Hepatic stellate cell (primary cell): Measurements from ENCODE around the gene ZNF407.

Source experiments
- DNase-seq: peaks from one replicate; pipeline ENCODE4 v3.0.0; 2011; ENCODE audit warnings: low spot score

Gene ZNF407

DNA sequence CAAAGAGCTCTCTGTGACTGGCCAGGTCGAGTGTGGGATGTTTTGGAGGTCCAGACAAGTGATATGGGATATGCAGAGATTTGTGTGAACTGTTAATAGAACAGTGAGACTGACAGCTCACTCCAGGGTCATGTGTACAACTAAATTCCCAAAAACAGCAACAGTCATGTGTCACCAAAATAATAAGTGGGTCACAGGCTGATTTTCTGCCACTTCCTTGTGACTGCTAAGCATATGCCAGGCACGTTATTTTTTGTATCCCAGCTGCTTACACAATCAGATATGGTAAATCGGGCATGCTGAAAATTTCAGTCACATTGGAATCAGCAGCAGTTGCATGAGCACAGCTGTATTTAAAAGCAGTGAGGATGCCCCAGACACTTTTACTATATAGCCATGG, 412.6 kb downstream of the ZNF407 start:
- no peak for DNase-seq

DNA sequence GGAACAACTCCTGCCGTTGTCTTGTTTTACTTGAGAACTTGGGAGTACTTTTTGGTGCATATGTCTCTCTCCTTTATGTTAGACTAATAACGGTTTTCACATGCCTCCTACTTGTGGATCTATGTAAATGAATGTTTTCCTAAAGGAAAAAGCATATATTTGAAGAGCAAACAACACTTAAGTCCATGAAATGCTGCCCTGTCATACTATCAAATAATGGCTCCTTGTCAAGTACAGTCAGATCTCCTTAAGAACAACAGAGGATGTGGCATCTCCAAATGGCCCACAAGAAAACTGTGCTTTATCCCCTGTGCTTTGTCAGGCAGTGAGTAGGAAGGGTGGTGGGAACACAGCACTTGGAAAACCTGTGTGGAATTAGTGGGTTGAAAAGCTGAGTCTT, 413.0 kb downstream of the ZNF407 start:
- no peak for DNase-seq

DNA sequence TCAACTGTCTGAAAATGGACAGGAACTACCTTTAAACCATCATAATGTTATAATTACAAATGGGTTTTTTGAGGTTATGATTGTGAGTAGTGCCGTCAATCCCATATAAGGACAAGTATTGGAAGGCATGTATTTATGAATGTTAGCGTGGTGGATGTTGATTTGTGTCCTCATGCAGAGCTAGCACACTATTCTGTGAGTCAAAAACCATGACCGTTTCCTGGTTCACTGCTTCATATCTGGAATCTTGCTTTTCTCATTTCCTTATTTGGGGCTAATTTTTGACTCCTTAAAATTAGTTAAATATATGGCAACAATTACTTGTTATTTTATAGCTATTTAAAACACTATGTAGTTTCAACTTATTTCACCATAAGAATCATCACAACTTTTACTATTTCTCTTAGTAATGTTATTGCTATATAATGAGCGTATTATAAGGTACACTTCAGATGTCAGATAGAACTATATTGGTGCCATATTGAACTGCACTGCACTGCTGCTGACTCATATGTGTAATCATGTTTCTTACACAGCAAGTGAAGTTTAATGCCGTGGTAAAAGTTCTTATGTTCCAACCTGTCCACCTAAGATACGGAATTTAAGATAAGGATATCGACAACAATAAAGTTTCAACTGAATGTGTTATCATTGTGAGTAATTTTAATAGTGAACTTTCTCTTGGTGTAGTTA, 418.5 kb downstream of the ZNF407 start:
- no peak for DNase-seq

DNA sequence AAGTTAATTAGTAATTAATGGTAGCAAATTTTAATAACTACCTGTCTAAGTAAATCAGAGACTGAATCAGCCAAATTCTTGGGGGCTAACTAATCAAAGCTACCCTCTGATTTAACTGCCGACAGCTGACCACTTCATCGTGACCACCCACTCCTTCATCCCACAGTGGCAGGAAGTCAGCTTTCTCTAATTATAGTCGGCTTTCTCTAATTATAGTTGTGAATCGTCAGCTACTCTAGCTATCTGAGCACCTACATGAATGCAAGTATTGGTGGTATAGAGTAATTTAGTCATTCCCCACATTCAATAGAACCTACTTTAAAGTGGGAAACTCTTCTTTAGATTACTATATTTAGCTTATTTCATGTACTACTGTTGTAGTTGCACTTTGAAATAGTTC, 425.8 kb downstream of the ZNF407 start:
- no peak for DNase-seq

DNA sequence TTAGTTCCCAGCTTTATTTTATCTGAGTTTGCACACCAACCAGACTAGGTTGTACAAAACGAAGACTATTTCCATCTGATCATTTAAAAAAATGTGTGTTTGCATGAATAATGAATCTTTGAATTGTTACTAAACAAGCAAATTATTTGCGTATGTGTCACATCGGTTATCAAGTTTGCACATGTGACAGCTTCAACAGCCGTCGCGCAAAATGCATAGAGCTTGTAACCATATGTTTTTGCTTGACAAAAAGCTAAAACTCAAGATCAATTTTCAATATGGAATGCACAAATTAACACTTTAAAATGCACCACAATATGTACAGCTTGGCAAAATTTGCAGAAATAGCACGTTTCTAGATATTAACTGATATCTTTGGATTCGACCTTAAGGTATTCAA, 427.2 kb downstream of the ZNF407 start:
- no peak for DNase-seq

DNA sequence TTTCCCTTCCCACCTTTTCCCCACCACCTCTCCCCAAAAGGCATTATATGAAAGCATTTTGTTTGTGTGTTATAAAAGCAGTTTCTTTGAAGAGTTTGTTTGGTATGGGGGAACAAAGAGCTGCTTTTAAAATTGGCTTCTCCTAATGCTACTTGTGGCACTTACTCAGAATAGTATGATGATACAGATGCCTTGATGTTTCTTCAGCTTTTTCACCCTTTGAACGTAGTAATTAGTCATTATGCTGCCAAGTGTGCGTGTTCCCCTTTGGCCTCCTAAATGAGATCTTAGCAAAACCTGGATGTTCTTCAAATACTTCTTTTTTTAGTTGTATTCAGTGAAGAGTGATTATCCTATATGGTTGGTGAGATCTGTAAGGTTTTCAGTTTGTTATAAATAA, 427.9 kb downstream of the ZNF407 start:
- no peak for DNase-seq

DNA sequence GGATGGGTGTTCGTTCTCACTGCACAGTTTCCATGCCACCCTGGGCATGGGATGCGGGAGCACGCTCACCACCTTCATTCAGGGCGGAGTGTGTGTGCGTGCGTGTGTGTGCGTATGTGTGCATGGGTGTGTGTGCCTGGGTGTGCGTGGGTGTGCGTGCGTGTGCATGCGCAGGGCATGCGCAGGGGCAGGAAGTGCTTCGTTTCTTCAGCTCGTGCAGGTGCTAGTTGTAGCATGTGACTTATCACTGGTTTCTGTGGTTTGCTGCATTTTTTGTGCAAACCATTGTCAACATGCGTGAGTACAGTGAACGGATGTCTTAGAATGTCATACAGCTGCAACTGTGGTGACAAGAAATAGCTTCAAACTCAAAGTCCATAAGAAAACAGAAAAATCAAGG, 431.8 kb downstream of the ZNF407 start:
- DNase-seq = no peak

DNA sequence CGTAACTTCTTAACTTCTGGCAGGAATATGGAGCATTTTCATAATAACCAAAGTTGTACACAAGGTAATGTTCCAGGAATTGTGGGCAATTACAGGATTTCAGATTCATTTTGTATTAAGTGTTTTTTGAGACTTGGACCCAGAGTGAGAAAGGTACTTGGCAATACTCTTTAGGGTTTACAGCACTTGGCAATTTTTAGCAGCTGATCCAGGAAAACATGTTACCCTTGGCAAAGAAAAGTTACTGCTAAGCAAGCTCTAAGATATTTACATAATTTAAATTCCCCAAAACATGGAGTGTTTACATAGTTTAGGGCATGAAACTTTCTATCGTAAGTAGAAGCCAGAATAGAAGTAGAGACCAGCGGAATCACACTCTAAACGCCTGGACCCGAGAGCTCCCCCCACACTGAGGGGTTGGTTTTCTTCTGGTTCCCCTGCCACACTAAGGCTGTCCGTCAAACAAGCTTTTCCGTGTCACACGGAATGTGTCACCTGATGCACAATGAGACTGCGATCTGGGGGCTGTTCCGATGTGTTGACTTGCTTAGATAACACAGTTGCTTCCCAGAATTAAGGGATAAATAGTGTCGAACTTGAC, 434.1 kb downstream of the ZNF407 start:
- DNase-seq = no peak

DNA sequence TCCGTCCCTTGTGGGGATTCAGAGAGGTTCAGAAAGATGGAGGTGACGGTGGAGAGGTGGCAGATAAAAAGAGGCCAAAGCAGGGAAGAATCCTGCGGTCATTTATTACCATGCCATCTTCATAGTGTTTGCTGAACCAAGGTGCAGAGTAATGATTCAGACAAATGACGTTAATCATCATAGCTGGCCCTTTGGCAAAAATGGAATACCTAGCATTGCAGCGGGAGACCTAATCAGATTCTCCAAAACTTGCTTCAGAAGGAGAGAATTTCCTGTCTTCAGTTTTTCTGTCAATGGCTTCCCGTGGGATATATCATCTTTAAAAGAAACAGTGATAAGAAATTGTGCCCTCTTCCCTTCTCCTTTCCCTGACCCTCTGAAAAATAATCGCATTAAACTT, 435.8 kb downstream of the ZNF407 start:
- DNase-seq = no peak

DNA sequence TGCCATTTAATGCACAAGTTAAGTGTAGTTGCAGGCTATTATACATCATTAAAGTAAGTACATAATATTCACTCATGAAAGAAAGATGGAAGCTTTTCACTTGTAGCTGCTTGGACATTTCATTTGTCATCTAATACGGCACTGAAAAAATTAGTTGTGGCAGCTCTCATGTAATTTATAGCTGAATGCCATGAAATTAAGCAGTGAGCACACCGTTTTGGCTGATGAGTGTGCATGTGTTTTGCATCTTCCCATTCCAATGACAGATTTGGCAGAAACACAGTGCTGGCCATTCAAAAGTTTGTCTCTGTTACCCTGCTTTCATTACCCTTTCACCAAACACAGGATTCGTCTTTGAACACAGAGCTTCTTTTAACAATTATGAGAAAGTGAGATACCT, 437.3 kb downstream of the ZNF407 start:
- DNase-seq = no peak

DNA sequence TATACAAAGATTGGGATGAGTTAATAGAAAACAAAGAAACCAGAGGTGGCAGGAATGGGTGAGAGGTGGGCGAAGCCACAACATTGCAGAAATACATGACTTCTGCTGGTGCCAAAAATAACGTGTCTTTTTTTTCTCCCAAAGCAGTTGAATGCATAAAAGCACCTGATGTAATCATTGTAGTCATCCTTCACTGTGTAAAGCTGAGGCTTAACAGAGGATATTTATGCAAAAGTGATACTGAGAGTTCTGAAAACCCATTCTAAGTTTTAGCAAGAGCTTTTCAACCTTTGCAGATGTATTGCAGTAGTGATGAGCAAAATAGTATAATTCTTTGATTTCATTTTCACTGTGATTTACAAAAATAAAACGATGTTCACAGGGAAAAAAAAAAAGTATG, 438.3 kb downstream of the ZNF407 start:
- no peak for DNase-seq

DNA sequence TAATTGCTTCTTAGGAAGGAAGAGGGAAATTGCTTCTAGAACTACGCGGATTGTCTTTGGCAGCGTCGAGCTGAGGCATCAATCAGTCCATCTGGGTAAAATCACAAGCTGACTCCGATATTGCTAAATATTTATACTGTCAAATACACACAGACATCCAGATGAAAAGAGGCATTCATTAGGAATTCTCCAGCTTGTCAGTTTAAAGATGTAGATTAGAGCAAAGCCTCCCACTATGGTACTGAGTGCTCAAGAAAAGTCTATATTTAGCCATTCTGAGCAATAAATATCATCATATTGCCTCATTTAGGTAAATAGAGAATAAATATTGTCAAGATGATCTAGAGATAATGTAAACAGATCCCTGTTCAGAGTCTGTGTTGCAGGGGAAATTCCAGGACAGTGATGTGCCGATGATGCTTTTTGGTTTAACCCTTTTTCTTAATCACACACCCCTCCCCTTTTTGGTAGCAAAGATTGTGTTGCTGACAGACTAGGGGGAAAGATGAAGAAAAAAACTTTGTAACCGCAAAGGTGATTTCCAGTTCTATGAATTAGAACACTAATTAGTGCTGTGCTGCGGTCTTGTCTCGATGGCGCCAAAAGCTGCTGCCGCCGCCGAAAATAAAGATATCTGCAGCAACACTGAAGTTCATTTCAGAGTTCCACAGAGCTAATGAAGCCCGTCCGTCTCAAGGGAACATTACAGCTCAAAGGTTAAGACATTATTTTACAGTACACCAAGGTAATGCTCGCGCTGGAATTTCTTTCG, 439.4 kb downstream of the ZNF407 start:
- no peak for DNase-seq

DNA sequence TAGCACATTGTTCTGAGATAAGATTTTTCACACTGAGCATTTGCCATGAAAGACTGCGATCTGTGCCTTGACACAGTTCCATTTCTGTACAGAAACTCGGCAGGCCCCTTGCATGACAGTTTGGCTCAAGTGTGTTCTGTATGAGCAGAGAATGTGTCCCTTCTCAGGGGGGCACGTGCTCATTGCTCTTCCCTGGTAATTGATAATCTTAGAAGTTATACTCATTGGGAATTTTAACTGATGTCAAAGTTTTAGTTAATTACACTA, 440.0 kb downstream of the ZNF407 start:
- no peak for DNase-seq

DNA sequence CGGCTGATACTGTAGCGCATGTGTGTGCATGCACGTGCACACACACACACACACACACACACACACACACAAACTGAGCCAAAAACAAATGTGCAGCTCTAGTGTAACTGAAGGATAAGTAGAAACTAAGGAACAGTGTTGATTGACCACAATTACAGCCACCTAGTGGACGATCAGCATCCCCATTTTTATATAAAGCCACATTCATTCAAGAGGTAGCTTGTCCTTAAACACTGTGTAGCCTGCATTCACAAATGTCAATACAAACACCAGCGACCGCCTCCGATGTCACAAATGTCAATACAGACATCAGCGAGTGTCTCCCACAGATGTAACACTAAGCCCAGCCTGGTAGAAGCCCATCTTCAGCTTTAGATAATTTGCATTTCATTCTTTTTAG, 443.9 kb downstream of the ZNF407 start:
- DNase-seq = peak; percentile 35

DNA sequence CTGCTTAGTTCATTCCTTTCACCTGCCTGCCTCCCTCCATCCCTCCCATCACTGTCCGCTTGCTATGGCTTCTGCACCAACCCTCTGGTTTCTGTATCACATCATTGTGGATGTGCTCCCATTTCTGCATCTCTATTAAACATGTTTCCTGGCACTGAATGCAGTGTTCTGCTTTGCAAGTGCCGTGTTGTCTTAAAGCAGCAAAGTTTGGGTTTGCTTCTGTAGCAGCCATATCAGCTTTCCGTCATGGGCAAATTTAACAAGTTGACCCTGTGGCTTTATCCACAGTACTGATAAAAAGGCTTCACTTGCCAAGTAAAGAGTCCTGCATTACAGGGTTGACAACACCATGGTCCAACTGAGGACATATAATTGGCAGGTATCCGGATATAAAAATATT, 445.8 kb downstream of the ZNF407 start:
- DNase-seq = no peak

DNA sequence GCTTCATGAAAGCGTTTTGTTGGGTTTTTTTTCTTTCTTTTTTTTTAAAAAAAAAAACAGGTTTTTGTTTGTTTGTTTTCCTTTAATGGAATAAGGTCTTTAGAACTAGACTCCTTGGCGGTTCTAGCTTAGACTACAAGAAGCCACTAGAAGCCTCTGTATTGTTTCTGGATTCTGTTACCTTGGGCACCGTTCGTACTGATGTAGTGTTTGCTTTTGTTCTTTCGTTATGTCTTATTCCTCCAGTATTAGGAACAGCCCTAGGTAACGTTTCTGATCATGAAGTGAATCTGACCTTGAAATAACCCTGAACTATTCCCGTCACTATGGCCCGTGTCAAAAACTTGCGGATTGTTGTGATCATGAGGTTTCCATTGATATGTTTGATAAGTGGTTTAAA, 446.6 kb downstream of the ZNF407 start:
- DNase-seq = no peak

DNA sequence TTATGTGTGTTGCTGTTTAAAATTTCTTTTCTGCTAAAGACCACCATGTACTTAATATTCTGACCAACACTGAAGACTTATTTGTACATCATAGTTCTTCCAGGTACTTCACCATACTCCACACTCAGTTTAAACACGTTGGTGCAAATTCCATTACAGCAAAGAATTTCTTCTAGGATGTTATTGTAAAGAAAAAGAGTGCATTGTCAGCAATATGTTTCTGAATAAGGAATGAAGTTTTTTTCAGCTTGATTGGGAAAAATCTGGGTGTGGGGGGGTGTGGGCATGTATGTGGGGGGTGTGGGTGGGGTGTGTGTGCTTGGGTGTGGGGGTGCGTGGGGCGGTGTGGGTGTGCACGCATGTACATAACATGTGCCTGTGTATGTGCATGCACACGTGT, 447.1 kb downstream of the ZNF407 start:
- DNase-seq = no peak

DNA sequence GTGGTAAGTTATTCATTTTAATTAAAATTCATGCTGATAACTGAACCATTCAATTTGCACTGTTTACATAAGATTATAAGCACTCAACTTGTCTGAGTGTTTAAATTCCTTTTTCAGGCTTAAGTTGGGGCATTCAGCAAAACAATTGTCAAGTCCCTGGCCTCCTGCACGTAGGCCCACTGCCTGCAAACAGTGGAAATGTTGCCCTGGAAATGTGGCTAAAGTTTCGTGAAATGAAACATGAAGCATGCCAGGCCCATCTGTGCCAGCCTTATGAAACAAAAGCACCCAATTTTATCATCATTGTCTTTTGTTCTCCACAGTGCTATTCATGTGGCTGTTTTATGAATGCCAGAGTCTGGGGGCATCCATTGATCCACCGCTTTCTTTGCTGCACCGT, 447.6 kb downstream of the ZNF407 start:
- DNase-seq = no peak

DNA sequence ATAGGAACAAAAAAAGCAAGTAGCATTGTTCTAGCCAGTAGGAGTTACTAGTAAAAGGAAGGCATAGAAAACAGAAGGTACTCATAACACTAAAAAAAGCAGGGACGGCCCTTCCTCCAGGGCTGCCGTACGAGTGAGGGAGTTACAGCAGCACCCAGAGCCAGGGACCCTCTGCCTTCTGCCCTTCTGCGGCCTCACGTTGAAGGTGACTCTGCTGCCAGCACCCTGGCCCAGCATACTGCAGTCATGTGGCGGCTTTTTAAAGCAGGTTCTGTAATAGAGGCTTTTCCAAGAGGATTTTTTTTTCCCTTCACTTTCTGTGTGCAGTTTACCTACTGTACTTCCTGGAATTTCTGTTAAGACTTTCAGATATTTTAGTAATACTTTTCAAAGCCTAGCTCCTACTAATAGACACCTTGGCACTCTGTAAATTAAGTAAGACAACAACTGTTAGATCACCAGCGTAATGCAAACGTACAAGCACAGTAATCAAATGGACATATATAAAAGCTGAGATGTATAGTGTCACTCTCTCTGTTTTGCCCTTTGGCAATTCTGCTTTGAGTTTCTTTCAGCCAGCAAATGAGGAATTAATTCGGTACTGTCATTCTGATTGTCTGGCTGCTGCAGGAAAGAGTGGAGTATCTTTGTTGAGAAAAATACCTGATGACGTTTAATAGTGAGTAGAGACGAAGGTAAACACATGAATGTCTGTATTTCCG, 449.7 kb downstream of the ZNF407 start:
- DNase-seq = no peak

DNA sequence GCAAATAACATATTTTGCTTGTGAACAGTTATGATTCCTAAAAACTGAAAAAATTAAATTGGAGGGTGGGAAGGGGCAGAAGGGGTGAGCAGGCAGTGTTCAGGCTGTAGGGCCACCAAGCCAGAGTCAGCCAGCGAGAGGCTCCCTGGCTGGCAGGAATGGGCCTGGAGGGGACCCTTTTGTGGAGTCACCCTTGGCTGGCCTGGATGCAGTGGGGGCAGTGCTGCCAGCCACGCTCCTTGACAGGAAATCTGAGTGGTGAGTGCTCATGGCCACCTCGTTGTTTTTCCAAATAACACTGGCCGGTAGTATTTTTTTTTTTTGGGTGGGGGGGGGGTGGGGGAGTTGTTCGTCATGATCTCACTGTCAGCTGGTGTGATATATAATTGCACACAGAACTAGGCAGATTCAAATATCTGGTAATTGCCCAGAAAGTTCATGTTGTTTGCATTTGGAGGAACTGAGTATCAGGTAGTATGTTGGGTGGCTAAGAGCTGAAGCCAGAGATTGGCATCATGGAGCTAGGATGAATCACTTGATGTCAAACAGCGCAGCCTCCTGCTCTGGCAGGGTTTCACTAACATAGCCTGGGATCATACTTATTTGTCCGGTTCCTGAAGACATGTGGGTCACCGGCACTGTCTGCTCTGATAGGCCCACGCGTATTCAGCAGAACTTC, 451.2 kb downstream of the ZNF407 start:
- DNase-seq = no peak

DNA sequence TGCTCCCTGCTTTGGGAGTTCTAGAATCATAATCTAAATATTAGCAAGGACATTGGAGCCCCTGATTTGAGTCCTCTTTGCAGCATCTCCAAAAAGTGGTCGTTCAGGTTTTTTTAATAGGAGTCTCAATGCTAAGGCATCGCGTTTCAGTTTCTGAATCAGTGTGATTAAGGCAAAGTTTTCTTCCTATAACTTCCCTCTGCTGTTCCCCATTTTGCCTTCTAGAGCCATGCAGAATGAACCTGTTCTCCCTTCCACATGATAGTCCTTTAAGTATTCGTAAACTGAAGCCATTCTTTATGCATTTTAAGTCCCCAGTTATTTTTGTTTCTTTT, 451.8 kb downstream of the ZNF407 start:
- no peak for DNase-seq

DNA sequence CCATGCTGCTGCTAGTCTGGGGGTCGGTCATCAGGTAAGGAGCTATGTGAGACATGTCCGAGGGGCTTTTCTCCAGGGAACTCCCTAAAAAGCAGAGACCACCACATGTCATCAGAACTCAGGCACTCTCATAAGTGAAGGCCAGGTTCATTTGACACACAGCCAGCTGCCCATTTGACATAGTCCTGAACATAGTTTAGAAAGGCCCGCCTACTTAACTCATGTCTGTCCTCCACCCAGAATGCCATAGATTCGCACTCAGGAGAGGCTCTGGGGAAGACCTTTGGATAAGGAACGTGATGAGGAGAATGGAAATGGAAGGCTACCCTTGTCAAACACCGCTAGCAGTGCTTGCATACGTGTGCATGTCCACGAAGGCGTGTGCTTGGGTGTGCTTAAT, 454.1 kb downstream of the ZNF407 start:
- DNase-seq = no peak

DNA sequence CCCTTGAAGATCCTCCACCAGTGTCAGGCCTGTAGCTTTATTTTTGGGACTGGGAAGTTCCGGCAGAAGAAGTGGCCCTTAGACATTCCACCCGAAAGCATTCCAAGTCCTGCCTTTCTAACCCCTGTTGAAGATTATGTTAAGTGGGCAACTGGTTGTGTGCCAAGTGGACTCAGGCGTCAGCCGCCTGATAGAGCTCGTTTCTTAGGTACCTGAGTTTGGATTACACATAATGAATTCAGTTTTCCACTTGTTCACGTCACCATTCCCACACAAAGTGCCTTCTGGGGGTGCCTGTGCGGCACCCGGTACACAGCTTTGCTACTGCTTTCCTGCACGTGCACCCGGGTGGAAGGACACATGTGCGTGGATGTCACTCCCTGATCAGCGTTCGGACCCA, 454.8 kb downstream of the ZNF407 start:
- no peak for DNase-seq
